GM18873 (cell line): ENCODE results near the gene SOAT1.
"Not testable (repeated sequence)": the region's sequence is repeated elsewhere in the genome, so short reads cannot be mapped to it uniquely, and the experiment has no call there.

Experiments used
- ATAC-seq: cut with Tn5 transposase; IDR thresholded peaks from one replicate; pipeline ENCODE4 v1.9.1; 2021; ENCODE audit warnings: mild to moderate bottlenecking, moderate library complexity, moderate number of reproducible peaks; ENCODE audit not compliant: unreplicated experiment, low FRiP score

Gene SOAT1

DNA sequence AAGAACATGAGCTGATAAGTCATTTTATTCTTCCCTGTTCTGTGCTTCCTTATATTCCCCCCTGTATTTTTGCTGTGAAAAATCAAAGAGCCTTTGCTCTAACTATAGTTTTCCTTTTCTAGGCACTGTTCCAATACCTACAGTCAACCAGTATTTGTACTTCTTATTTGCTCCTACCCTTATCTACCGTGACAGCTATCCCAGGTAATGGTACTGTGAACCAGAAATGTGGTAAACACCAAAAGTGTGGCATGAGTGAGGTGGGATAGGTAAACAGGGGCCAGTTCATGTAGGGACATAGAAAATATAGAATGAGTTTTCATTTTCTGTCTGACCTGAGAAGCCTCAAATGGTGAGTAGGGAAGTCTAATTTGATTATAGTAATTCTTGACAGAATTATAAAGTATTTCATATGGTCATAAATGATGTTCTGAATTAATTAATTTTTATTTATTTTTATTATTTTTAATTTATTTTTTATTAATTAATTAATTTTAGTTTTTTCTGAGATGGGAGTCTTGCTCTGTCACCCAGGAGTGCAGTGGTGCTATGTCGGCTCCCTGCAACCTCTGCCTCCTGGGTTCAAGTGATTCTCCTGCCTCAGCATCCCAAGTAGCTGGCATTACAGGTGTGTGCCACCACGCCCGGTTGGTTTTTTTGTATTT is 49.3 kb downstream of the SOAT1 start:
- no peak for ATAC-seq

DNA sequence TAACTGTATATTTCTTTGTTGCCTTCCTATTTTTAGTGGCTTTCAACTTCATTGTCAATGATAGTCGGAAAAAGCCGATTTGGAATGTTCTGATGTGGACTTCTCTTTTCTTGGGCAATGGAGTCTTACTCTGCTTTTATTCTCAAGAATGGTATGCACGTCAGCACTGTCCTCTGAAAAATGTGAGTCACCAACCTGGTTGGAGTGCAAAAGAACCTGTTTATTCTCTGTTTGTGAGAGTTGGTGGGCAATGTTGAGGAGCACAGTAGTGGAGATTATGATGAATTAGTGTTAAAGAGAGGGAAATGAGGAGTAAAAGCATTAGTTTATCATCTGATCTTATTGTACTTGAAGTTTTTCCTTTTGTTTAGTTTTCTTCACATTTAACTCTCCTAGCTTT is 57.7 kb downstream of the SOAT1 start:
- no peak for ATAC-seq

DNA sequence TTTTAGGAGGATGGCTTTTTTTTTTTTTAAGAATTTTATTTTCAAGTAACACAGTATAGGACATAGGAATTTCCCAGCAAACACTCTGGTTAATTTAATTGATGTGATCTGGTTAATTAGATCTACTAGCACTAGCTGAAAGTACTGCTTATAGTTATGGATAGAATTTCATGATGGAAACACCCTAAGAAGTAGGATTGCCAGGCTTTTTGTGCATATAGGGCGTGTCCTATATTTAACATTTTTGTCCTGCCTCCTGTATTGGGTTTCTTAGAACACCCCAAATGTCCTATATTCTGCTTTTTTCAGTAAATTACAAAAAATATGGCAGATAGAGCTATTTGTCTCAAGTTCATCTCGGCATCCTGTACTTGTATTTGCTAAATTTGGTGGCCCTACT is 58.6 kb downstream of the SOAT1 start:
- no peak for ATAC-seq

DNA sequence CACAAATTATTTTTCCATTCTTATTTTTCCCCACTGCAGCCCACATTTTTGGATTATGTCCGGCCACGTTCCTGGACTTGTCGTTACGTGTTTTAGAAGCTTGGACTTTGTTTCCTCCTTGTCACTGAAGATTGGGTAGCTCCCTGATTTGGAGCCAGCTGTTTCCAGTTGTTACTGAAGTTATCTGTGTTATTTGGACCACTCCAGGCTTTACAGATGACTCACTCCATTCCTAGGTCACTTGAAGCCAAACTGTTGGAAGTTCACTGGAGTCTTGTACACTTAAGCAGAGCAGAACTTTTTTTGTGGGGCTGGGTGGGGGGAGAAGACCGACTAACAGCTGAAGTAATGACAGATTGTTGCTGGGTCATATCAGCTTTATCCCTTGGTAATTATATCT is 59.9 kb downstream of the SOAT1 start:
- no peak for ATAC-seq

DNA sequence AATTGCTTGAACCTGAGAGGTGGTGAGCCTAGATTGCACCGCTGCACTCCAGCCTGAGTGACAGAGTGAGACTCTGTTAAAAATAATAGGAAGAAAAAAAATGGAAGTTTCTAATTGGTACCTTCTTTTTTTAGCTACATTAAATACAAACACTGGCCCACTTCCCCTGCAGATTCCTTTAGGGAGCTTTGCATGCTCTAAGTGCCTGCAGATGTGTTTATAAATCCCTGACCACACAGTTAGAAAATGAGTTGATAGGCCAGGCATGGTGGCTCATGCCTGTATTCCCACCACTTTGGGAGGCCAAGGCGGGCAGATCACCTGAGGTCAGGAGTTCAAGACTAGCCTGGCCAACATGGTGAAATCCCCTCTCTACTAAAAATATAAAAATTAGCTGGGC is 68.0 kb downstream of the SOAT1 start:
- ATAC-seq: not testable (repeated sequence)

DNA sequence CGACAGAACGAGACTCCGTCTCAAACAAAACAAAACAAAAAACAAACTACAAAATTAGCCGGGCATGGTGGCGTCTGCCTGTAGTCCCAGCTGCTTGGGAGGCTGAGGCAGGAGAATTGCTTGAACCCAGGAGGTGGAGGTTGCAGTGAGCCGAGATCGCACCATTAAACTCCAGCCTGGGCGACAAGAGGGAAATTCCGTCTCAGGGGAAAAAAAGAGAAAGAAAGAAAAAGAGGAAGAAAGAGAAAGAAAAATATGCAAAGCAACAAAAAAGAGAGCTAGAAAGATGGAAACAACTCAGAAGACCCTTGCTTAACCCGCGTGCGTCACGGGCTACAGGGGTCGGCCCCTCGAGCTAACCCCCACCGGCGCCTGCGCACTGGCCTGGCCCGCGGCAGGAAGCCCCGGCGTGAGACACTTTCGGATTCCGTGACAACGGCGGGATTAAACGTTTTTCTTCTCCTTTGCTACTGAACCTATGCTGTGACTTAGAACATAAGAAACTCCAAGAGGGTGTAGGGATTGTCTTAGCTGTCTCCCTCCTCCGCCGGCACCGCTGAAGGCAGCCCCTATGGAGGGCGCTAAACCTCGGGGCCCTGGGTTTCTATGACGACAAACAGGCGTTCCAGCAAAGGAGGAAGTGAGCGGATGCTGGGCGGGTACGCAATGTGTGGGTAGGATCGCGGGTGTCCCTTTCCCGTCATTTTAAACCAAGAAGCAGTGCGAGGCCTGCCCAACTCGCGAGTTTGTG is 71.9 kb downstream of the SOAT1 start, which contains the start of gene AXDND1:
Gene AXDND1 (plus strand): TSS at position 630 of the 751 bp plus-strand sequence. CDS start 539 bp downstream, outside the sequence.
- peak; percentile 96 for ATAC-seq

DNA sequence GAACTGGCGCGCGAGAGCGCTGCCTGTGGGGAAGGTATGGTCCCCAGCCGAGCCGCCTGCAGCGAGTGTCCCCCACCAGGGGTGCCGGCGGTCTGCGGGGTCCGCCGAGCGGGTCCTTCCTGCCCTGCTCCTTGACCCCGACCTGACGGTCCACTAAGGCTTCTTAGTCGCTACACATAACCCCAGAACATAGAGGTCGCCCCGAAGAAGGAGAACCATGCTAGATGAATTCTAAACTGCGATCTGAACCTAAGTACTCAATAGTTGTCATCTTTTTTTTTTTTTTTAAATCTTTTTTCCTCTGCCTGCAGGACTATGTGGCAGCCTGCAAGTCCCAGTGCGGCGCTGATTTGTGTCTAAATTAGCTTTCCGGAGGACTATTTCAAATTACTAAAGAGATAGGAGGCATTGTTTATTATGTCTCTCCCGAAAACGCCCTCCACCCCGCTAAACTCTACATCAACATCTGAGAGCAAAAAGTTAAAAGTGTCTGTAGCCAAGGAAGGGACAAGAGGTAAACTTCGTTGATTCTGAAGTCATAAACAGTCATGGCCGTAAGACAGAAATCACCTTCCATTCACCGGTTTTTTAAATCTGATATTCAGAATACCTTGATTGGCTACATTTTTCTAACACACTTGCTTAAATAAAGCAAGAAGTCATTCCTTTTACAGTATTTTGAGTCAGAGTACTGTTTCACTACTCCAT is 72.7 kb downstream of the SOAT1 start:
- ATAC-seq: peak; percentile 33

DNA sequence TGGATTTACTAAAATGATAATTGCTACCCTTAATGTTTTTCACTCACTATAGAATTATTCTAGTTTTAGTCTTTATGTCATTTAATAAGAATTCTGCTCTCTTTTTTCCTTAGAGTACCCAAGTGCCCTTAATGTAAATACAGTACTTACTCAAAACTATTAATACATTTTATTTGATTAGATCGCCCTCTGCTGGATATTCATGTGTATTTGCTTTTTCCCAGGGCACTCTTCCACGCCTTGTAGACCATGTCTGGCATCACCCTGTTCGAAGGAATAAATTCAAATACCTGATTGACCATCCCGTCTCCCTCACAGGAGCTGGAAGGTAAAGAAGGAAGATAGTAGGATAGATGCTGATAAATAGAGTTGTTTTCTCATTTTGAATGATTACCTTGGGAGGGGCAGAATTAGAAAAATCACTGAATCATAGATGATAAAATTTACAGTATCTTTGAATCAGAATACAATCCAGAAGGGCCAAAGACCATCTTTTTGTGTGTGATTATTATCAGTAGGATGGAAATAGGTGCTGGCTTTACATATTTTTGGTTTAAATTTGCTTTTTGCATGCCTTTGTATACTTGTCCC is 76.2 kb downstream of the SOAT1 start:
- no peak for ATAC-seq

DNA sequence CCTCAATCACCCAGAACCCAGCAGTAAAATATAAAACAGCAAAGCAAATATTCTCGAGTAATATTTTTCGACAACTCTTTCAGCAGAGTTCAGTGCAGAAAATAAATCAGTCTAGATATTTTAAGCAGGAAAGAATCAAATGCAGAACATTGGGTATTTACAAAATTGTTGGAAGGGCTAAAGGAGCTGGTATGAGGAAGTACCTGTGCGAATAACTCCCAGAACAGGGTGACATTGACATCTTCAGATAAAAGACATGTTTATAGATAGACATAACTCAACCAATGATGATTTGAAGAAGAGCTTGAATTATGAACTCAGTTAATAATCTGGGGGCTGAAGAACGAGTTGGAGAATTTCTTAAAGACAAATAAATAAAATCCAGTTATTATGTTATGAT is 78.6 kb downstream of the SOAT1 start:
- no peak for ATAC-seq

DNA sequence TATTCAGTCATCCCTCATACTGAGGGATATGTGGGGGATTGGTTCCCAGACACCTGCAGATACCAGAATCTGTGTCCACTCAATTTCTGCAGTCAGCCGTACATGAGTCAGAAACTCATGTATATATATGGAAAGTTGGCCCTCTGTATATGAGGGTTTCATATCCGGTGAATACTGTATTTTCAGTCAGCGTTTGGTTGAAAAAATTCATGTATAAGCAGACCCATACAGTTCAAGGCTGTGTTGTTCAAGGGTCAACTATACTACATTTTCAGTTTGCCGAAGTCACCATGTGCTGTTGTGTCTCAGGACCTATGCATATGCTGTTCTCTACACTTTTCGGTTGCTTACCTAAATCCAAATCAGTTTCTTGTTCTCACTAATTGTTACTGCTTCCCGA is 82.6 kb downstream of the SOAT1 start:
- ATAC-seq: no peak

DNA sequence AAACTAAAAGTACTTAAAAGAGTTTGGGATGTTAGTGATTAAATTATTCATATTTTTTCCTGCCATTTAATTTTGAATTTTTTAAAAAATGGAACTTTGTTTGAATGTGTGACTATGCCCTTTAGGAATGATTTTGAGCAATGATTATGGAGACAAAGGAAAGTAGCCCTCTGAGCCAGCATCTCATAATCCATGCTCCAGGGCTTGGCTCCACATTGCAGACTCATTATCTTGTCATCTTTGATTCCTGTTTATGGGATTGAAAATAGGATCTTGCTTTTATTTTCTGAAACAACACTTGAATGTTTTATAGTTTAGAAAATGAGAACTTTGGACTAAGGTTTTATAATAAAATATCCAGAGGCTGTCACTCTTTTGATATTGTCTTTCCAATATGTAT is 86.7 kb downstream of the SOAT1 start:
- ATAC-seq: no peak

DNA sequence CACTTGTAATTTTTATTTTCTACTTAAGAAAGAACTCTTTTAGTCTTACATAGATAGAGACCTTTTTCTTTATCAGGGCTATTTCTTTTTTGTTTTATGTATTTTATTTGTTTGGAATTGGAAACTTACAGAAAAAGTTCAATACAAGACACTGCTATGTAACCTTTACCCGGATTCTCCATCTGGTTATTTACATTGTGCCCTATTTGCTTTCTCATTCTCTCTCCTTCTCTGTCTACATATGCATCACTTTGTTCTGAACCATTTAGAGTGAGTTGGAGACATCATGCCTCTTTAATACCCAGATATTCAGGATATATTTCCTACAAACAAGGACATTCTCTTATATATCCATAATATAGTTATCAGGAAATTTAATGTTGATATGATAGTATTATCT is 90.4 kb downstream of the SOAT1 start:
- no peak for ATAC-seq

DNA sequence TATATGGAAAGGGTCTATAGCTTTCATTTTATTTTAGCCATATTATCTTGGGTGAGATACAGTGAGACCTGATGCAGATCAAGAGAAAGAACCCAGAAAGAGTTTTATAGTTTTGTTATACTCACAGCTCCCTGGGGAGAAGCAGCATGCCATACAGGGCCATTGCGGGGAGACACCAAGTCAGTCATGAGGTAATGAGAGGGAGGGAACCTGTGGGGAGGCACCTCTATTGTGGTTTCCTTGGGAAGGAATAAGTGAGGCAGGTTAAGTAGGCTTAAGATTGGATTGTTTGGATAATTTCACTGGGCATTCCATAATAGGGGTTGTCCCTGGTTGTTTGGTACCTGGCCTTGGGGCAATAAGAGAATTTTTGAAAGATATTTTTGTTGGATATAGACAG is 91.9 kb downstream of the SOAT1 start:
- ATAC-seq: no peak

DNA sequence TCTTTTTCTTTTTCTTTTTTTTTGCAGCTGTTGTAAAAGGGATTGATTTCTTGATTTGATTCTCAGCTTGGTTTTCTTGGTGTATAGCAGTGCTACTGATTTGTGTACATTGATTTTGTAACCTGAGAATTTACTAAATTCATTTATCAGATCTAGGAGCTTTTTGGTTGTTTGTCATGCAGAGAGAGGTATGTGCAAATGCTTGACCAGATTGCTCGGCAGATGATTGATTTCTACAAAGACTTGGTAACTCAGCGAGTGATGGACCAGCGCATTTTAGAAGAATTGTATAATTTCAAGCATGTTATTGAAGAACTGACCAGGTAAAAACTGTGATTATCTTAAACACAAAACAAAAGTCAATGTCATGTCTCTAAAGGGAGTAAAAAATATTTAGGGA is 100.1 kb downstream of the SOAT1 start:
- ATAC-seq: no peak

DNA sequence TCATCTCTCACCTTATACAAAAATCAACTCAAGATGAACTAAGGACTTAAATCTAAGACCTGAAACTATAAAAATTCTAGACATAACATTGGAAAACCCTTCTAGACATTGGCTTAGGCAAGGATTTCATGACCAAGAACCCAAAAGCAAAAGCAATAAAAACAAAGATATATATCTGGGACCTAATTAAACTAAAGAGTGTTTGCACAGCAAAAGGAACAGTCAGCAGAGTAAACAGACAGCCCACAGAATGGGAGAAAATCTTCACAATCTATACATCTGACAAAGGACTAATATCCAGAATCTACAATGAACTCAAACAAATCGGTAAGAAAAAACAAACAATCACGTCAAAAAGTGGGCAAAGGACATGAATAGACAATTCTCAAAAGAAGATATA is 105.8 kb downstream of the SOAT1 start:
- ATAC-seq: not testable (repeated sequence)
